OCI-LY7 (cell line): Measurements from ENCODE around the gene DROSHA. TPM values are rescaled to one million over a fixed set of nuclear protein-coding genes. Genes with fewer than 3 reads are reported as not detected.

ENCODE experiments used
- BruUV-seq: library from RNA; stranded (reverse); fragments of 400-500 nt; replicated peaks from 2 replicates; lab custom pipeline; 2021; lab: Mats Ljungman, UMichigan
- CTCF ChIA-PET: fragments of 300-600 bp; sonication (Branson Sonifier 250); formaldehyde crosslinking; loops from one replicate; lab custom pipeline; 2022; ENCODE audit warnings: antibody characterized with exemption; ENCODE audit not compliant: unreplicated experiment; lab: Charles Lee
- POLR2A ChIA-PET: fragments of 300-600 bp; sonication (Branson Sonifier 250); formaldehyde crosslinking; loops from one replicate; lab custom pipeline; 2022; ENCODE audit warnings: antibody characterized with exemption; lab: Charles Lee
- DNase-seq: peaks from one replicate; pipeline ENCODE4 v3.0.0-alpha.2; 2015; ENCODE audit warnings: low spot score
- H2AFZ ChIP-seq: fragments of 200-600 bp; sonication (generic), shearing (Covaris generic); 2 replicates; pipeline ENCODE4 v1.6.1; 2014; ENCODE audit warnings: mild to moderate bottlenecking, antibody characterized with exemption, low read length, moderate library complexity
- H3K27ac ChIP-seq: fragments of 200-600 bp; sonication (generic); 2 replicates; pipeline ENCODE4 v1.5.1; 2014; ENCODE audit warnings: mixed run types, low read depth, mild to moderate bottlenecking, moderate library complexity, low read length, inconsistent platforms; ENCODE audit not compliant: poor library complexity, severe bottlenecking
- H3K36me3 ChIP-seq: fragments of 200-600 bp; sonication (generic); 2 replicates; pipeline ENCODE4 v1.6.1; 2014; ENCODE audit warnings: mild to moderate bottlenecking, antibody characterized with exemption, low read length, moderate library complexity, mixed read lengths; ENCODE audit not compliant: insufficient read depth
- H3K4me1 ChIP-seq: fragments of 200-600 bp; sonication (generic); 2 replicates; pipeline ENCODE4 v1.5.1; 2014; ENCODE audit warnings: mild to moderate bottlenecking, low read length; ENCODE audit not compliant: insufficient read depth, poor library complexity, severe bottlenecking
- H3K4me2 ChIP-seq: fragments of 200-600 bp; sonication (generic); 2 replicates; pipeline ENCODE4 v1.6.1; 2014; ENCODE audit warnings: mild to moderate bottlenecking, low read length
- H3K4me3 ChIP-seq: fragments of 200-600 bp; sonication (generic); 2 replicates; pipeline ENCODE4 v1.5.1; 2014; ENCODE audit warnings: mild to moderate bottlenecking, low read depth, low read length; ENCODE audit not compliant: poor library complexity, severe bottlenecking
- H3K79me2 ChIP-seq: fragments of 200-600 bp; sonication (generic); 2 replicates; pipeline ENCODE4 v1.6.1; 2016; ENCODE audit warnings: low read depth, mild to moderate bottlenecking, low read length, moderate library complexity, mixed read lengths; ENCODE audit not compliant: insufficient read depth
- H3K9me2 ChIP-seq: fragments of 200-600 bp; sonication (generic); 2 replicates; pipeline ENCODE4 v1.6.1; 2016; ENCODE audit warnings: mild to moderate bottlenecking, low read length, mixed read lengths; ENCODE audit not compliant: insufficient read depth
- H3K9me3 ChIP-seq: fragments of 200-600 bp; sonication (generic); 2 replicates; pipeline ENCODE4 v1.6.1; 2014; ENCODE audit warnings: mild to moderate bottlenecking, mixed run types, low read length, mixed read lengths
- H4K20me1 ChIP-seq: fragments of 200-600 bp; sonication (generic); 2 replicates; pipeline ENCODE4 v1.6.1; 2014; ENCODE audit warnings: mild to moderate bottlenecking, antibody characterized with exemption, low read length, moderate library complexity, mixed read lengths; ENCODE audit not compliant: insufficient read depth
- EZH2phosphoT487 ChIP-seq: fragments of 200-600 bp; sonication (generic); IDR thresholded peaks from 2 replicates; pipeline ENCODE4 v1.6.1; 2018; ENCODE audit warnings: low read depth, borderline replicate concordance, mild to moderate bottlenecking, mixed run types, antibody characterized with exemption, low read length, moderate library complexity, mixed read lengths
- intact Hi-C: fragments of 100-400 bp; cut with micrococcal nuclease; formaldehyde crosslinking; loops from one replicate; pipeline ENCODE4 v1.10.0; 2022; ENCODE audit not compliant: unreplicated experiment
- total RNA-seq, 2 experiments: library from RNA; depleted of rRNA in 1 of 2; stranded (reverse); fragments of >200 nt in 1 of 2; shearing (Covaris generic) in 1 of 2; gene quantifications; 2 replicates each; pipeline ENCODE4 v1.2.3, GENCODE V29; 2014 to 2022
- TF ChIP-seq, protein P1 (sequence below): fragments of 200-600 bp; sonication (generic); conservative IDR thresholded peaks from 2 replicates; pipeline ENCODE4 v1.5.1; 2014; ENCODE audit warnings: mild to moderate bottlenecking, antibody characterized with exemption, low read length, moderate library complexity, mixed read lengths

DROSHA gene
- total RNA-seq, 2 experiments from 2014 or later, result 56.3 to 92.8 TPM

DNA sequence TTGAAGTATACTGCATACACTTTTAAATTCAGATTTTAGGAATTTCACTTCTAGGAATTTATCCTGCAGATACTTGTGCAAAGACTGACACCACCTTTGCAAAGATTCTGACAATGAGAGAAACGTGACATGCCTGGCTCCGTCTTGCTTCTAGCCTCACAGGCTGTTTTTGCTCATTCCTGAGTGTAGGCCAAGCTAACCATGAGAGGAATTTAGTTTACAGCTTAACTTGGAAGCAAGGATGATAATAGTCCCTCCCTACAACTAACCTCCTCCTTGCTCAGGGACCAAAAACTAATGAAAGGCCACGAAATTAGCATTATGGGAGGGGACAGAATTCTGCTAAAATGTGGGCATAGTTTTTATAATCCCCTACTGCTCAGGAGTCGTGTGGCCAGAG lies 31.3 kb upstream of the DROSHA start:
- Histone ChIP-seq H4K20me1 (no peaks in the 10 kb centered on the region), H3K4me1 (no peaks in the 10 kb centered on the region), H3K27ac (no peak overlapping the region), H3K4me3 (no peak overlapping the region), H3K79me2 (no peaks in the 10 kb centered on the region), H3K9me3 (no peaks in the 10 kb centered on the region), H3K36me3 (no peaks in the 10 kb centered on the region), H2AFZ (no peak overlapping the region), H3K9me2 (no peaks in the 10 kb centered on the region), H3K4me2 (no peak overlapping the region)
- TF ChIP-seq EZH2phosphoT487, result no peak
- TF ChIP-seq, protein P1, sequence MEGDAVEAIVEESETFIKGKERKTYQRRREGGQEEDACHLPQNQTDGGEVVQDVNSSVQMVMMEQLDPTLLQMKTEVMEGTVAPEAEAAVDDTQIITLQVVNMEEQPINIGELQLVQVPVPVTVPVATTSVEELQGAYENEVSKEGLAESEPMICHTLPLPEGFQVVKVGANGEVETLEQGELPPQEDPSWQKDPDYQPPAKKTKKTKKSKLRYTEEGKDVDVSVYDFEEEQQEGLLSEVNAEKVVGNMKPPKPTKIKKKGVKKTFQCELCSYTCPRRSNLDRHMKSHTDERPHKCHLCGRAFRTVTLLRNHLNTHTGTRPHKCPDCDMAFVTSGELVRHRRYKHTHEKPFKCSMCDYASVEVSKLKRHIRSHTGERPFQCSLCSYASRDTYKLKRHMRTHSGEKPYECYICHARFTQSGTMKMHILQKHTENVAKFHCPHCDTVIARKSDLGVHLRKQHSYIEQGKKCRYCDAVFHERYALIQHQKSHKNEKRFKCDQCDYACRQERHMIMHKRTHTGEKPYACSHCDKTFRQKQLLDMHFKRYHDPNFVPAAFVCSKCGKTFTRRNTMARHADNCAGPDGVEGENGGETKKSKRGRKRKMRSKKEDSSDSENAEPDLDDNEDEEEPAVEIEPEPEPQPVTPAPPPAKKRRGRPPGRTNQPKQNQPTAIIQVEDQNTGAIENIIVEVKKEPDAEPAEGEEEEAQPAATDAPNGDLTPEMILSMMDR, result no peak
- intact Hi-C loops, result no loop called here
- ChIA-PET POLR2A (interaction anchor here (0.8 kb wide), 1 partner anchor 20 kb away, joined by 3 read pairs; no protein-coding TSS in a partner anchor), CTCF (no interaction called here)
- DNase-seq, result no peak
- BruUV-seq, result no TSS peak

DNA sequence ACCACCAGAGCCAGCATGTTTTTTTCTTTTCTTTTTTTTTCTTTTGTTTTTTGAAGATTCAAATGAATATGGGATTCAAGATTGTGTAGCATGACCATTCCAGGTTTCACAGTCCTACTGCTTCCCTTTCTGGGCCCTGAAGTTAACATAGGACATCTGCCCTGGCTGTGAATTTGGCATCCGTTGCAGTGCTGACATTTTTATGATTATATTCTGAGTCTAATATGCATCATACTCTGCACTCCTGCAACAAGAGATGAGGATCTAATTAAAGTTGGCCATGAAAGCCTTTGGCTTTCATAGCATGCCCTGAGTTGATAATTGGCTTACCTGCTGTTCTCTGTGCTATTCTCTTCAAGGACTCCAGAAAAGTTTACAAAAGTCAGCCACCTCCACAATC lies 30.1 kb upstream of the DROSHA start:
- Histone ChIP-seq H3K9me2 (no peaks in the 10 kb centered on the region), H3K36me3 (no peaks in the 10 kb centered on the region), H4K20me1 (no peaks in the 10 kb centered on the region), H3K4me2 (no peak overlapping the region), H3K27ac (no peak overlapping the region), H3K79me2 (no peaks in the 10 kb centered on the region), H3K4me1 (no peaks in the 10 kb centered on the region), H2AFZ (no peak overlapping the region), H3K9me3 (no peaks in the 10 kb centered on the region), H3K4me3 (no peak overlapping the region)
- ChIA-PET CTCF (no interaction called here), POLR2A (no interaction called here)
- TF ChIP-seq EZH2phosphoT487, result no peak
- TF ChIP-seq, protein P1, result no peak
- intact Hi-C loops, result no loop called here
- DNase-seq, result no peak
- BruUV-seq, result no TSS peak

DNA sequence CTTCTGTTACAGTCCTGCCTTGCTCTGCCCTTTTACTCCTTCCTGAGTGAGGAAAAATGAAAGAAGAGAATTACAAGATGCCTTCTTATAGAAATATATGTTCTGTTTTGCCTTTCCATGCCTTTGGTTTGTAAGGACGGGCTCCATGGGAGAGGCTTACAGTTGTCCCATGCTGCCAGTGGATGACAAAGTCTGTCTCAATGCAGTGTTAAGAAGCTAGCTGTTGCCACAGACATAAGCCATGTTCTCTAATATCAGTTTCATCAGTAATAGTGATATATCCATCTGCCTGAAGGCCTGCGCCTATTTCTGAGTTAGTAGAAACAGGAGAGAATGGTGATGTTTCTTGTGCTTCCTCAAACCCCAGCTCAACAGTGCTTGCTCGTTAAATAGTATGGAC lies 28.0 kb upstream of the DROSHA start:
- Histone ChIP-seq H3K9me3 (no peaks in the 10 kb centered on the region), H3K4me1 (no peaks in the 10 kb centered on the region), H3K79me2 (no peaks in the 10 kb centered on the region), H3K4me2 (no peak overlapping the region), H3K36me3 (peaks cover 9% of the 10 kb centered on the region), H2AFZ (no peak overlapping the region), H3K4me3 (no peak overlapping the region), H3K9me2 (no peaks in the 10 kb centered on the region), H3K27ac (no peak overlapping the region), H4K20me1 (no peaks in the 10 kb centered on the region)
- intact Hi-C loops, result no loop called here
- BruUV-seq, result no TSS peak
- CTCF ChIA-PET, result no interaction called here
- POLR2A ChIA-PET, result interaction anchor here (0.6 kb wide), 1 partner anchor 185 kb away, joined by 5 read pairs; no protein-coding TSS in a partner anchor
- no peak for TF ChIP-seq EZH2phosphoT487
- TF ChIP-seq, protein P1, result no peak
- no peak for DNase-seq
